Astrocyte of the spinal cord (primary cell): Measurements from ENCODE around the gene GALNT6.
A peak's percentile ranks its signal among the peaks of the same experiment; 100 is the strongest.

Experiments used
- DNase-seq: peaks from one replicate; pipeline ENCODE4 v3.0.0; 2011; ENCODE audit warnings: low read depth, low spot score
- H3K4me3 ChIP-seq: 2 replicates; pipeline ENCODE4 v1.5.1; 2011; ENCODE audit warnings: low read depth, mild to moderate bottlenecking, low read length, moderate library complexity
- in situ Hi-C: cut with HindIII; loops from 2 replicates; pipeline ENCODE4 v1.10.0; 2017; ENCODE audit warnings: low sequenced_read_pairs
- TF ChIP-seq, protein P1 (sequence below): IDR thresholded peaks from 2 replicates; pipeline ENCODE4 v1.5.1; 2012; ENCODE audit warnings: low read depth, mild to moderate bottlenecking, low read length, inconsistent platforms

Gene GALNT6

DNA sequence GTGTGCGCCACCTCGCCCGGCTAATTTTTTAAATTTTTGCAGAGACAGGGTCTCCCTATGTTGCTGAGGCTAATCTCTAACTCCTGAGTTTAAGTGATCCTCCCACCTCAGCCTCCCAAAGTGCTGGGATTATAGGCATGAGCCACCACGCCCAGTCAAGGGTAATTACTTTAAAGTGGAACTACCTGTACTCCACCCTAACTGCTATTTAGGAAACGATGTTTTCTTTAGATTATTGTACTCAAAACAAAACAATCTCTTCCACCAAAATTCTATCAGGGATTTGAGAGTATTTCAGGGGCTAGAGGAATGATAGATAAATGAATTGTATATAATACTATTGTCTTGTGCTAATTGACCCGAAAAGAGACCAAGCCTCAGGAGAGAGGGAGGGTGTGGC lies 57.7 kb downstream of the GALNT6 start:
- DNase-seq, result no peak
- in situ Hi-C loops, result no loop called here
- no peak overlapping the region for H3K4me3 ChIP-seq
- TF ChIP-seq, protein P1, sequence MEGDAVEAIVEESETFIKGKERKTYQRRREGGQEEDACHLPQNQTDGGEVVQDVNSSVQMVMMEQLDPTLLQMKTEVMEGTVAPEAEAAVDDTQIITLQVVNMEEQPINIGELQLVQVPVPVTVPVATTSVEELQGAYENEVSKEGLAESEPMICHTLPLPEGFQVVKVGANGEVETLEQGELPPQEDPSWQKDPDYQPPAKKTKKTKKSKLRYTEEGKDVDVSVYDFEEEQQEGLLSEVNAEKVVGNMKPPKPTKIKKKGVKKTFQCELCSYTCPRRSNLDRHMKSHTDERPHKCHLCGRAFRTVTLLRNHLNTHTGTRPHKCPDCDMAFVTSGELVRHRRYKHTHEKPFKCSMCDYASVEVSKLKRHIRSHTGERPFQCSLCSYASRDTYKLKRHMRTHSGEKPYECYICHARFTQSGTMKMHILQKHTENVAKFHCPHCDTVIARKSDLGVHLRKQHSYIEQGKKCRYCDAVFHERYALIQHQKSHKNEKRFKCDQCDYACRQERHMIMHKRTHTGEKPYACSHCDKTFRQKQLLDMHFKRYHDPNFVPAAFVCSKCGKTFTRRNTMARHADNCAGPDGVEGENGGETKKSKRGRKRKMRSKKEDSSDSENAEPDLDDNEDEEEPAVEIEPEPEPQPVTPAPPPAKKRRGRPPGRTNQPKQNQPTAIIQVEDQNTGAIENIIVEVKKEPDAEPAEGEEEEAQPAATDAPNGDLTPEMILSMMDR, result no peak

DNA sequence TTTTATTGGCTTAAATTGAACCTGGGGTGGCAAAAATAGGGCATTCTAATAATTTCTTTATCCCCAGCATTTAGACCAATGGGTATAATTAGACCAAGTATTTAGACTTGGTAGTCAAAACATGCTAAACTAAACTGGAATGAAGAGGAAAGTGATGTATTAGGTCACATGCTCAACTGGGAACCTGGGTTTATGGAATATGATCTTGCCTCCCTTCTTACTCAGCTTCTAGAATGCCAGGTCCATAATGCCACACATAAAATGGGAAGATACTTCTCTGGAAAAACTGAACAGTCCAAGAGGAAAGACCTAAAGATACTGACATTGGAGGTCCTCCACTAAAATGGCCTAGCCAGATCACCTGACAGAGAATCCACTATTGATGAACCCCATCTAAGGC lies 61.0 kb downstream of the GALNT6 start:
- DNase-seq, result no peak
- TF ChIP-seq, protein P1, result no peak
- in situ Hi-C loops, result no loop called here
- H3K4me3 ChIP-seq, result no peak overlapping the region

DNA sequence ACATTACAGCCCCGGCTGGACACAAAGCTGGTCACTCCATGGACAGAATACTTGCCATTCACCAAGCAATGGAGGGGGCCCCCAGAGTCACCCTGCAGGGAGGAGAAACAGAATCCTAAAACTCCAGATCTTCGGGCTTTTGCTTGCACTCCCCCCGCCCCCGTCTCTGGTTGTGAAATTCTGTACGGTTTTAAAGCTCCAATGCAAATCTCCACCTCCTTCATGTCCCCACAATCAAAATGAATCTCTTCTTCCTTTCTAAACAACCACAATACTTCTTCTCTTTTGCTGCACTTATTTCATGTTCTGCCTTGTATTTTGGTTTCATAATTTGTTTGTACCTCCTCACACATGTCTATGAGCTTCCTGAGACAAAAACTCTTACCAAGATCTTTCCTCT lies 61.5 kb downstream of the GALNT6 start:
- TF ChIP-seq, protein P1, result no peak
- H3K4me3 ChIP-seq, result no peak overlapping the region
- DNase-seq, result no peak
- in situ Hi-C loops, result no loop called here

DNA sequence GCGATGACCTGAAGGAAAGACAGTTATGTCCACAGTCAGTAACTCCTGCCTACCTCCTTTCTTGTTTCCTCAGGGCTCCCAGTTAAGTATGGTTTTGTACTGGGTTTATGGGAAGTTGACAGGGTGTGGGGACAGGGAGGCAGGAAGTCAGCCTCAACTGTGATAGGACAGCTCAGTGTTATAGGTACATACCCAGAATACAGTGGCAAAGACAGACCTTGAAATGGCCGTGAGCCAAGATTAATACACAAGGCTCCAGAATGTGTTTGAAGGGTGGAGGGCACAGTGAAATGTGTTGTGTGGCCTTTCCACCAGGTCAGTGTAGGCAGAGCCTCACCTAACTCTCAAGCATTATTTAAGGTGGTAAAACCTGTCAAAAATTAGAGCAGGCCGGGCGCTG lies 62.6 kb downstream of the GALNT6 start:
- no peak overlapping the region for H3K4me3 ChIP-seq
- TF ChIP-seq, protein P1, result no peak
- in situ Hi-C loops, result no loop called here
- no peak for DNase-seq

DNA sequence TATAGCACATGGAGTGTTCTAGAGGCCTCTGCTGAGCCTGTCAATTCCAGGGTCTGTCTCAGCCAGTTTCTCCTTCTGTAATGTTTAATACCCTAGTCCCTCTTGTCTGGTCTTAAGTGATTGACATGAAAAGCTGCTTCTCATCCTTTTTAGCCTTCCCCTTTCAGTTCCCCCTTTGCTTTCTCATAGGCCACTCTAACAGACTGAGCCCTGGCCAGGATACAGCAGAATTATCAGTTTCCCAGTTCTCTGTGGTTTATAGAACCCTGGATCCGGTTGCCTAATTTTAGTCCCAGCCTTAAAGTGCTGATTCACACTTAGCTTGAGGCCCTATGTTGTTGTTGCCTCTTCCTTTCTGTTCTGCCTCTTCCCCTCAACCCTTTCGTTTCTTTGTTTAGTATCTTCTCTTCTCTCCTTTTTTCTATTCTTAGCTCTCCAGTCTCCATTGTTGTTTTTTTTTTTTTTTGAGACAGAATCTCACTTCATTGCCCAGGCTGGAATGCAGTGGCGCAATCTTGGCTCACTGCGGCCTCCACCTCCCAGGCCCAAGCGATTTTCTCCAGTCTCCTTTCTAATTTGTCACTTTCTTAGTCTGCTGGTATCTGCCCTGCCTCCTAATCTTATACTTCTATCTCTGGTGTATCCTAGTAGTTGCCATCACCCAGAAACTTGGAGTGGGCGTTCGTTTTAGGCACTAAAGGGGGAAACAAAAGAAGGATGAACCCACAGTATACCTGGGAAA lies 64.3 kb downstream of the GALNT6 start:
- in situ Hi-C loops, result no loop called here
- H3K4me3 ChIP-seq, result no peak overlapping the region
- peak; percentile 55 for DNase-seq
- TF ChIP-seq, protein P1, result no peak

DNA sequence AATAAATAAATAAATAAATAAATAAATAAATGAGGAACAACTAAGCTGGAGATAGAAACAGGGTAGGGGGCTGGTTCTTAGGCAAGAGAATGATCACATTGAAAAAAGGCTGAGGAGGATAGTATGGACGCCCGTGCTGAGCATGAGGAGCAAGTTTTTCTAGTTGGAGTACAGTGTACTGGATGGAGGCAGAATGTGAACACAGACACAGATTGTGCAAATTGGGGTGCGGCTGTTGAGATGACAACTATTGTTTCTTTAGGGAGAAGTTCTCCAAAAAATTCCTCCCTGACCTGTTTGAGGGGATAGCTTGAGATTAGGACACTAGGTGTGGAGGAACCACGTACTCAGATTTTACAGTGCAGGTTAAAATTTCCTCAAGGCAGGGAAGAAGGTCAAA lies 66.3 kb downstream of the GALNT6 start:
- no peak for DNase-seq
- H3K4me3 ChIP-seq, result no peak overlapping the region
- in situ Hi-C loops, result no loop called here
- TF ChIP-seq, protein P1, result no peak
